GM21390 (cell line): ENCODE results near the gene EXD1.
"Not testable (repeated sequence)": the region's sequence is repeated elsewhere in the genome, so short reads cannot be mapped to it uniquely, and the experiment has no call there.

Experiments used
- ATAC-seq: cut with Tn5 transposase; IDR thresholded peaks from one replicate; pipeline ENCODE4 v1.9.1; 2021; ENCODE audit not compliant: unreplicated experiment

EXD1 gene

DNA sequence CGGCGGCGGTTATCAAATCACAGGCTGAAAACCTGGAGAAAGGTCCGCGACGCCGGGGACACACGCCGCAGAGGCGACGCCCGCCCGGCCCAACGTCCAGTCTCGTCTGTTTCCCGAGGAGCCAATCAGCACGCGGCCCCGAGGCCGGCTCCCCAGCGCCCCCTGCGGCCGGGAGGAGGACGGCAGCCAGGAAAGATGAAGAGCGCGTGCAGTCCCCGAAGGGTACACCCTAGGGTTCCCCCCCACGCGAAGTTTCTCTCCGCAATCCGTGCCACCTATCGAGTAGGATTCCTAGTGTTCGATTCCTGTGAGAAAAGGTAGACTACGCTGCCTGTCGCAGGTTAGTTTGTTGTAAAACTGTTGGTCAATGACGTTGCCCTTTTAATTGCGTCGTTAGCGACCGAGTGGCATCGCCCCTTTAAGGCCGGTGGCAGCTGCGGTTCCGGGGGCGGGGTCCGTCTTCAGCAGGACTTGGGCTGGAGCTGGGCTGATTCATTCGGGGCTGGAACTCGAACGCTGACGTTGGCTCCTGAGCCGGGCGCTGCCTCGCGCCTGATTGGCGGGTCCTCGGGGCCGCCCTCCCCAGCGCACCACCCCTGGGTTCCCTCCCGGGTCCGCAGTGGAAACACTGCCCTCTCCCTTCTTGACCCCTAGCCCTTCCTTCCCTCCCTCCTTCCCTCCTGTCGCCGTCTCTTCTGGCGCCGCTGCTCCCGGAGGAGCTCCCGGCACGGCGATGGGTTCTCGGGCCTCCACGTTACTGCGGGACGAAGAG is at the start of gene EXD1, which contains the start of gene CHP1:
TSS of gene EXD1 (minus strand) at position 108 of the 772 bp plus-strand sequence. CDS start 4,182 bp downstream, outside the sequence.
TSS of gene CHP1 (plus strand) at position 619 of the 772 bp plus-strand sequence. CDS start at position 734, 115 bp downstream.
- ATAC-seq = peak; percentile 96

GRCh38 chr15:41279535-41280283 is 49.2 kb upstream of the EXD1 start:
- ATAC-seq = no peak

DNA sequence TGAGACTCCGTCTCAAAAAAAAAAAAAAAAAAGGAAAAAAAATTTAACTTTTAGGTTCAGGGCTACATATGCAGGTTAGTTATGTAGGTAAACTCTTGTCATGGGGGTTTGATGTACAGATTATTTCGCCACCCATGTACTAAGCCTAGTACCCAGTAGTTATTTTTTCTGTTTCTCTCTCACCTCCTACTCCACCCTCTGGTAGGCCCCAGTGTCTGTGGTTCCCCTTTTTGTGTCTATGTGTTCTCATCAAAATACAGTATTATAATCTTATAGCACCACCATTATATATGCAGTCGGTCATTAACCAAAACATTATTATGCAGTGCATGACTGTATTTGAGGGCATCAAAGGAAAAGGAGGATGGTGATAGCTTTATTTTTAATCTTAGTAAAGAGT is 47.8 kb upstream of the EXD1 start:
- ATAC-seq = no peak

GRCh38 chr15:41276831-41277230 is 46.3 kb upstream of the EXD1 start:
- ATAC-seq = no peak

GRCh38 chr15:41269887-41270286 is 39.3 kb upstream of the EXD1 start:
- ATAC-seq = no peak

GRCh38 chr15:41263891-41264351 is 33.4 kb upstream of the EXD1 start:
- ATAC-seq = no peak

DNA sequence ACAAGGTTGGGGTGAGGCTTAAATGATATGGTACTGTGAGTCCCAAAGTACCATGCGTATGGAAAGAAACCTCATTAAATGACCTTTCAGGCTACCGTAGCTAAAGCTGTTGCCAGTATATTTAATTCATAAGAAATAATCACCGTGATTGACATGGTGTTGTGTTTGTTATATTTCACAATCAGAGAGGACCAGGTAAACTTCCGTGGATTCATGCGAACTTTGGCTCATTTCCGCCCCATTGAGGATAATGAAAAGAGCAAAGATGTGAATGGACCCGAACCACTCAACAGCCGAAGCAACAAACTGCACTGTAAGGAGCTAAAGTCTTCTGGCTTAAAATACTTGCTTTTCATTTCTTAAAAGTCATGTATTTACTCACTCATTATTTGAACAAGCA is 32.0 kb upstream of the EXD1 start:
- no peak for ATAC-seq

DNA sequence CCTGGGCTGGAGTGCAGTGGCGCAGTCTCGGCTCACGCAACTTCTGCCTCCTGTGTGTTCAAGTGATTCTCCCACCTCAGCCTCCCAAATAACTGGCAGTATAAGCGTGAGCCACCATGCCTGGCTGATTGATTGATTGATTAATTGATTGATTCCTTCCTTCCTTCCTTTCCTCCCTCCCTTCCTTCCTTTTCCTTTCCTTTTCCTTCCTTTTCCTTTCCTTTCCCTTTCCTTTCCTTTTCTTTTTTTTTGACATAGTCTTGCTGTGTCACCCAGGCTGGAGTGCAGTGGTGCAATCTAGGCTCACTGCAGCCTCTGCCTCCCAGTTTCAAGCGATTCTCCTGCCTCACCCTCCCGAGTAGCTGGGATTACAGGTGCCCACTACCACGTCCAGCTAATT is 30.4 kb upstream of the EXD1 start:
- not testable (repeated sequence) for ATAC-seq

GRCh38 chr15:41259546-41260189 is 29.1 kb upstream of the EXD1 start:
- ATAC-seq = no peak

- no peak for ATAC-seq
Measured at GRCh38 chr15:41258750-41259471, 28.4 kb upstream of the EXD1 start.

DNA sequence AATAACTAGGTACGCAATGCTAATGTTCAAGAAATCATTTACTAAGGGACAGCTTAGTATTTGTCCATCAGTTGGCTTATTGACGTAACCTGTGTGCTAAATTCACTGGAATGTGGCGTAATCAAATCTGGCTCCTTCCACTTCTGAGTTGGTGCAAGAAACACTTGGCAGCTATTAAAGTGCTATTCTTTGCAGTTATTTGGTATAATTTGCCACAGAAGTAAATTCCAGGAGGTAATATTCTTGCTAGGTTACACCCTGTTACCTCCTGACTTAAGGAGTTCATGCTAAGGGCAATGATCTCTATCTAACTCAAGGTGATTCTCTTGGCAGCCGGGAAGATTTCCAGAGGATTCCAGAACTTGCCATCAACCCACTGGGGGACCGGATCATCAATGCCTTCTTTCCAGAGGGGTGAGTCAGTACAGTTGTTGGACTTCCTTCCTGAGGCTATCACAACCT is 26.1 kb upstream of the EXD1 start:
- no peak for ATAC-seq

- ATAC-seq = no peak
Measured at GRCh38 chr15:41256103-41256502, 25.5 kb upstream of the EXD1 start.

DNA sequence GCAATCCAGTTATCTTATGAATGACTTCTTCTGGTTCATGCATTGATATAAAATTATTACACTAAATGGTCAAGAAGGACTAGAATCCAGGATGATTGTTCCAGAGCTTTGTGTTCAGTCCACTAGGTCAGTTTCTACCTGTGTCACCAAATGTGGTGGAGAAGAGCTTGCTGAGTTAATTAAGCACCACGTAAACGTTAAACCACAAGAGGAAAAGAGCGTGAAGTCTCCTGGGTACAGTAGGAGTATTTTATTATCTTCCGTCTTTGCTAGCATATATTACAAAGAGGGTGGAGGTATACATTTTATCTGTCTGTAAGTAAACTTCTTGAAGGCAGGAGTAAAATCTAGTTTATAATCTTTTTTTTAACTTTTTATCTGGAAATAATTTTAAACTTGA is 24.0 kb upstream of the EXD1 start:
- no peak for ATAC-seq

GRCh38 chr15:41251411-41251810 is 20.9 kb upstream of the EXD1 start:
- ATAC-seq = no peak

DNA sequence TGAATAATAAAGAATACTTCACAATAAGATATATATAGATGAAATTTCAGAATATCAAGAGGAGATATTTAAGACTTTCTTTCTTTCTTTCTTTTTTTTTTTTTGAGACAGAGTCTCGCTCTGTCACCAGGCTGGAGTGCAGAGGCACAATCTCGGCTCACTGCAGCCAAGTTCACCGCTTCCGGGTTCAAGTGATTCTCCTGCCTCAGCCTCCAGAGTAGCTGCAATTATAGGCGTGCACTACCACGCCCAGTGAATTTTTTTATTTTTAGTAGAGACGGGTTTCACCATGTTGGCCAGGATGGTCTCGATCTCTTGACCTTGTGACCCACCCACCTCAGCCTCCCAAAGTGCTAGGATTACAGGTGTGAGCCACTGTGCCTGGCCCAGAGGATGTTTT is 20.2 kb upstream of the EXD1 start:
- not testable (repeated sequence) for ATAC-seq

GRCh38 chr15:41241221-41241964 is 10.8 kb upstream of the EXD1 start:
- no peak for ATAC-seq

DNA sequence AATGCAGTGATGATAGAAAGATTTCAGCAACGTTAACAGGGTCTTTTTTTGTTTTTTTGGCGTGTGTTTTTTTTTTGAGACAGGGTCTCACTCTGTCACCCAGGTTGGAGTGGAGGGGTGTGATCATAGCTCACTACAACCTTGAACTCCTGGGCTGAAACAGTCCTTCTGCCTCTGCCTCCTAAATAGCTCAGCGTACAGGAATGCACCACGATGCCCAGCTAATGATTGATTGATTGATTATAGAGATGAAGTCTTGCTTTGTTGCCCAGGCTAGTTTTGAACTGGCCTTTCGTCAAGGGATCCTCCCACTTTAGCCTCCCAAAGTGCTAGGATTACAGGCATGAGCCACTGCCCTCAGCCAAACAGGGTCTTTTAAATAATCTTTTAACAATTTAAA is 7.5 kb upstream of the EXD1 start:
- ATAC-seq = no peak

DNA sequence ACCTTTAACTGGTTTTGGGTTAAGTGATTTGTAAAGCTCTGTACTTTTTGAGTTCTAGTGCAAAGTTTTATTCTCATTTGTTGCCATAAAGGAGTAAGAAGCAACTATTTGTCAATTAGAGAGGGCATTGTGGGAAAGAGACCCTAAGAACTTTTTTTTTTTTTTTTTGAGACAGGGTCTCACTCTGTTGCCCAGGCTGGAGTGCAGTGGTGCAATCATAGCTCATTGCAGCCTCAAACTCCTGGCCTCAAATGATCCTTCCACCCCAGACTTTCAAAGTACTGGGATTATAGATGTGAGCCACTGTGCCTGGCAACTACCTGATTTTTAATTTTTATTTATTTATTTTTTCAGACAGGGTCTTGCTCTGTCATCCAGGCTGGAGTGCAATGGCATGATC is 5.4 kb upstream of the EXD1 start:
- ATAC-seq = no peak

GRCh38 chr15:41235228-41235627 is 4.7 kb upstream of the EXD1 start:
- ATAC-seq = not testable (repeated sequence)

GRCh38 chr15:41233367-41233771 is 2.8 kb upstream of the EXD1 start:
- no peak for ATAC-seq
